NCI-H1092 treated with DMSO at 0.1 percent for 48 hours (cell line): Measurements from ENCODE around the gene ZCCHC24.
A peak's percentile ranks its signal among the peaks of the same experiment; 100 is the strongest.

ENCODE experiments used
- DNase-seq: peaks from one replicate; lab custom pipeline; 2025; lab: John Stamatoyannopoulos, UW

The ZCCHC24 gene

DNA sequence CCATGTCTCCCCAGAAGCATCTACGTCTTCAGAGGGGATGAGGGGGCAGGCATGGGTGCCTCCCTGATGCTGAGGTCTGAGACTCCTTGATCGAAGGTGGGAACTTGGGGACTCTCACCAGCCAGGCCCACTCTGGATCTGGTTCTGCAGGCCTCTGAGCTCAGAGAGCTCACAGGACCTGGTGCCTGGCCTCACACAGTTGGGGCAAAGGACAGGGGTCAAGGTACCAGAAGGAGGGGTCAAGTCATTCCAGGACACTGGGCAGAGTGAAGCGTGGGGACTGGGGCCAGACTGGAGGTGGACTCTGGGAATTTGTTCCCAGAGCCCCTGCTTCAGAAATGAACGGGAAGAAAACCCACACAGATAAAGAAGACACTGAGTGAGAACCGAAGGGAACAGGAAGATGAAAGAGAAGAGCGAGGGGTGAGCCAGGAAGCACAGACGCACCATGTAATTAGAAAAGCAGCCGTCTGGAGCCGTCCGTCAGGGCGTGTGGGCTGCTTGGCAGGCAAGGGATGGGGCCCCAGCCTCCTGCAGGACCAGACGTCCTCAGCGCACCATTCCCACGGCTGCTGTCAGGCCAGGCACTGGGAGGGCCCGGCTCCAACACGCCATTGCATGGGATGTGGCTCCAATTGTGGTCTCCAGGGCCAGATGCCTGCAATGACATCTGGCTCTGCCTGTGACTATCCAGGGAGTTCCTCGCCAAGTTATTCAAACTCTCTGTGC lies 47.7 kb downstream of the ZCCHC24 start:
- DNase-seq = no peak

DNA sequence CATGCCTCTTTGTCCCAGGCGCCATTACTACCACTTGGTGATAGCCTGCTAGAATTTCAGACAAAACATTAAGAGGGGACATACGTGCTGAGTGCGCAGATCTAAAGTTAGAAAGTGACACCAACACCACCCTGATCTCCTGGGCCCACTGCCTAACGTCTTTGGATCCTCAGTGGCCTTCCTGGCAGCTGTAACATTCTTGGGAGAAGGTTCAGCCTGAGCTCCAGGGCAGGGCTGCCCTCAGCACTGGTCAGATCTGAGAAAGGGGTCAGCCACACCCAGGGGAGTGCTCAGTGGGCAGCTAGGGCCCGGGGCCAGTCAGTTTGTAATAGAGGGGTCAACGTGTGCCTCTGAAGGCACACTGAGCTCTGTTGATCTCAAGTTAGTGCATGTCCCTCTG lies 48.4 kb downstream of the ZCCHC24 start:
- no peak for DNase-seq

DNA sequence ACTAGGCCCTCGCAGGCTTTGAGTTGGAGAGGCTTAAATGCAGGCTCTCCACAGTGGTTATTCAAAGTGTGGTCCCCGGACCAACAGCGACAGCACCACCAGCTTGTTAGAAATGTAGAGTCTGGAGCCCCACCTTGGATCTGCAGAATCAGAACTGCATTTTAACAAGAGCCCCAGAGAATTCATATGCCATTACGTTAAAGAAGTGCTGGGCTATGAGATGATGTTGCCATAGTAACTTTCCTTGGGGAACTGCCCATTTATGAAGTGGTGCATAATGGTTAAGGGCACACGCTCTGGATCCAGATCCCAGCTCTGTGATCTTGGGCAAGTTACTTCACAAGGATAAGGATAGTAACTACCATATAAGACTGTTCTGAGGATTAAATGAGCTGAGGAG lies 48.9 kb downstream of the ZCCHC24 start:
- DNase-seq = peak; percentile 3

GRCh38 chr10:79394664-79395063 lies 50.8 kb downstream of the ZCCHC24 start:
- DNase-seq = no peak

DNA sequence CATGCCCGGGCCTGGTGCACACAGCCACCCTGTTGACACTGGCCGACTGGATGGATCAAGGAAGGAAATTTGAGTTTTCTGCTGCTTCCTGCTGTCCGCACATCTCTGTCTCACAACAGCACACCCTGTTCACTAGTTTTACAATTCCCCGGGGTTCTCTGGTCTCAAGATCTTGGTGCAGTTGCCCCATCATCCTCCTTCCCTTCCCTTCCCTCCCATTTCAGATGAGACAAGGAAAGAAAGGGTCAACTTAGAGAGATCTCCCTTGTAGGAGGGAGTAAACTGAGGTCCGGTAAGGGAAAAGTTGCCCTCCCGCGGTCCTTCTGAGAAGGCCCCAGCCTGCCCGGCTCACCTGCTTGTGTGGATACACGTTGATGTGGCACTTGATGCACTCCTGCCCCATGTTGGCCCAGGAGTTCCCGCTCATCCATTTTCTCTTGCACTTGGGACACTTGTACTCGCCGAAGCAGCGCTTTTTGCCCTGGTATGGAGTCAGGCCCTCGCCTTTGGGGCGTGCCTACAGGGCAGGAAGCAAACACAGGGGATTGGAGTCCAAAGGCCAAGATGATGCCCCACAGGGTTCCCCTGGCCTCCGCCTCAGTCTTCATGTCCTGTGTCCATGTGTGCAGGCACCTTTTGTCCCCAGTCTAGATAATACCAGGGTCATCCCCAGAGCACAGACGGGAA lies 51.4 kb downstream of the ZCCHC24 start:
- no peak for DNase-seq

DNA sequence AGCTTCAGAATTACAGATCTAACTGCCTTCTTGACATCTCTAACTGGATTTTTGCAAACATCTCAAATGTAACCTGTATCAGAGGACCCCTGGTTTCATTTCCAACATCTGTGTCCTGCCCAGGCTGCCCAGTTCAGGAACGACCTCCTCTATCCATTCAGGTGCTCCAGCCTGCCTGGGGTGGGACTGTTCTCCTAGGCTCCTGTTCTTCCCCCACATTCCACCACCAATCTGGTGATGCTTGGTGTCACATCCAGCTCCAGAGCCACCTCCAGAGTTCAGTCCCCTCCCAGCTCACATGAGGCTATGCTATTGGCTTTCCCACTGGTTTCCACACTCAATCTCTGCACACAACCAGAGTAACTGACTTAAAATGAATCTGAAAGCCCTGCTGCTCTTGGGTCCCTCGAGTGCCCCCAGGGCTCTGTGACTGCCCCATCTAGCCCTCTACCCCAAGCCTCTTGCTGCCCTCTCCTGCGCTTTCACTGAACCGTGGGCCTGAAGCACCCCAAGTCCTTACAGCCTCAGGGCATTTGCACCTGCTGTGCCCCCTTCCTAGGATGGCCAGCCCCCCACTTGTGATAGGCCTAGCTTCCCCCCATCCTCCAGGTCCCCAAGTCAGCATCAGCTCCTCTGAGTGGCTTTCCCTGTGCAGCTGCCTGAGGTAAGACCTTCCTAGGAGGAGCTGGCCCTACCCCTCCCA lies 52.1 kb downstream of the ZCCHC24 start:
- no peak for DNase-seq

- no peak for DNase-seq
These were observed 52.8 kb downstream of the ZCCHC24 start for GRCh38 chr10:79392506-79393176.

DNA sequence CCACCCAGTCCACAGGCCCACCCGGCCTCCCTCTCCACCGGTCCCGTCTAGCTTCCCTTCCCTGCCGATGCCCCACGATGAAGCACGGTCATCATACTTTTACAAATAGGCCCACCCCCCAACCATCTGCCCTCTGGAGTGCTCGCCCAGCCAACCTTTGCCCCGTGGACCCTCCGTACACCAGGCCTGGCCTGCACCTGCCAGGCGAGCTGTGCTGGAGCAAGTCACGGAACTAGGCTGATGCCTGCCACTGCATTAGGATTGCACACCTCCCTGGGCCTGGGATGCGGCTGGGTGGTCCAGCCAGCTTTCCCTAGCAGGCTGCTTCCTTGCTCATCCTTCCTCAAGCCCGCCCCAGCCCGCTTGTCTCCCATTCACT lies 53.4 kb downstream of the ZCCHC24 start:
- DNase-seq = no peak

GRCh38 chr10:79391231-79392019 lies 54.0 kb downstream of the ZCCHC24 start:
- no peak for DNase-seq

DNA sequence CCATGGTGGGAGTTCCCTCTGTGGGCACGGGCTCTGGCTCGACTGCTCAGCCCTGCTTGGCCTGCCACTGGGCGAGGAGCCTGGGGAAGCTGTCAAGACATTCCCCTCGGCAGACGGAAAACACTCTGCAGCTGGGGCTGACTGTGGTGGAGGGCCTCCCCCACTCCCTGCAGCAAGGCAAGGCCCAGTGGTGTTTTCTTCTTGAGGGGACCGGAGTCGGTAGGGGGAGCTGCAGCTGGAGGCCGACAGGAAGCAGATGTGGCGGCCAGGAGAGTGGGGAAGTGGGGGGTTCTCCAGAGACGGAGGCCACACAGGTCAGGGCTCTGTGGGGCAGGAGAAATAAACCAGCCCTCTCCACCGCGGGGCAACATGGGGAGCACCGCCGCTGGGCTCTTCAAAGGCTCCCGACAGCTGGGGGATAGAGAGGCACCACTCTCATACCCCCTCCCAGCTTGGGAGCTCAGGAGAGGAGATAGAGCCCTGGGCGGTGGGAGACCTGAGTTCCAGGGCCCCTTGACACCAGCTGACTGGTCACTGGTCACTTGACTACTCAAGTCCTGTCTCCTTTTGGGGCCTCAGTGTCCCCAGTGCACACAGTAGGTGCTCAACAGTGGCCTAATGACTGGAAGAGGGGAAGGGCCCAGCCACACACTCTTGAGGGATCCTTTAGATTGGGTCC lies 54.7 kb downstream of the ZCCHC24 start:
- DNase-seq = no peak

DNA sequence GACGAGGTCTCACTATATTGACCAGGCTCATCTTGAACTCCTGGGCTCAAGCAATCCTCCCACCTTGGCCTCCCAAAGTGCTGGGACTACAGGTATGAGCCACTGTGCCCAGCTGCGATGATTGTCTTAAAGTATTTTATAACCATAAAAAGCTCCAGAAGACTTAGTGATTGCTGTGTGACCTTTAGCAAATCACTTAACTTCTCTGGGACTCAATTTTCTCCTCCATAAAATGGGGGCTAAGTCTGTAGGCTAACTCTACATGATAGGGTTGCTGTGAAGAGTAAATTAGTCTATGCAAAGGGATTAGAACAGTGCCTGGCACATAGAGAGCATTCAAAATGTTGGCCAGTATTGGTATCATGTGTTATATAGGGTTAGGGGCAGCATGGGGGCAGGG lies 55.4 kb downstream of the ZCCHC24 start:
- no peak for DNase-seq

DNA sequence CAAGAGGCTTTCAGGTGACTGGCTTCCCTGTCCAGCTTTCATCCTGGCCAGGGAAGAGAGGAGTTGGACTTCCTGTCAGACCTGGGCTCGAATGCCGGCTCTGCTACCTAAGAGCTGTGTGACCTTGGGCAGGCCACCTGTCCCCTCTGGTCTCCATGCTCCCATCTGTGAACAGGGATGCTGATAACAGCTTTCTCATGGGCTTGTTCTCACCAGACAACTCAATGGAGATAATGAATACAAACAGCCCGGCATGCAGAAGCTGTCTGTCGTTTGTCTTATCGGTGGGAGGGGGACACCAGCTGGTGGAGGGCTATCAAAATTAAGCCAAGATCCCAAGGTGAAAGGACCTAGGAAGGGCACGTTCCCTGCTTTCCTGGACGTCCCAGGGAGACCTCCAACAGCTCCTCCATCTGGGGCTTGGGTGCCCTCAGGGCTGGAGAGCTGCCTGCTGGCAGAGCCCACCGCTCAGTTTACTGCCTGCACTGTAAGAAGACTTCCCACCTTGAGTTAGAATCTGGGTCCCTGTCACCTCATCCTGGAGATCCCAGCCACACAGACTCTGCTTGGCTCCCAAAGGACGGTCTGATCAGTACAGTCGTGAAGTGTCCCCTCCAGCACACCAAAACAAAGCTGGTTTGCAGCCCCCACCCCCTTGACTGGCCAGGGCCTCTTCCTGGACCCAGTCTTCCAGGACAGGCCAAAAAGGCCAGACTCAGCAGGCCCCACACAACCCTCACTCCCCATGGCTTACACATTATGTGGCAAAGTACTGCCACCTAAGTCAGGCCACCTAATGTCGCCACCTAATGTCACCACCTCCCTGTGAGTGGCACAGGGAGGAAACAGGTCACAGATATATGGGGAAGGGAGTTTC lies 57.2 kb downstream of the ZCCHC24 start:
- DNase-seq = no peak

DNA sequence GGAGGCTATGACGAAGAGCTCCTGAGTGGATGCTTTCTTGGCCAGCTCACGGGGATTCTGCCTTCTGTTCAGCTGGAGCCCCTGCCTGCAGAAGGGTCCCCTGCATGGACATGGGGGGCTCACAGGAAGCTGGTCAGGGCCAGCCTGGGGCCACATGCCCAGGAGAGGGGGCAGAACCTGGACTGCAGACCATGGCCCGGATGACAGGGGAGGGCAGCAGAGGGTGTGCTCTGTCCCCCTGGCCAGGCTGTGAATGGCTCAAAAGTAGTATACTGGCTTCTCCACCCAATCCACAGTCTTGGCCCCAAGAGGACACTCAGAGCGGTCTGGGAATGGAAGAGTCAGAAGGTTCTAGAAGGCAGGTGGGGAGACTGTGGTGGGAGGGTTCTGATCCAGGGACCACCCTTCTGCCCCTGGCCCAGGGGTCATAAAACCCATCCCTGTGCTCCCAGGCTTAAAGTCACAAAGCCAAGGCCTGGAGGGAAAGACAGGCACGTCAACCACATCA lies 57.9 kb downstream of the ZCCHC24 start:
- DNase-seq = no peak

GRCh38 chr10:79386637-79387465 lies 58.6 kb downstream of the ZCCHC24 start:
- no peak for DNase-seq

DNA sequence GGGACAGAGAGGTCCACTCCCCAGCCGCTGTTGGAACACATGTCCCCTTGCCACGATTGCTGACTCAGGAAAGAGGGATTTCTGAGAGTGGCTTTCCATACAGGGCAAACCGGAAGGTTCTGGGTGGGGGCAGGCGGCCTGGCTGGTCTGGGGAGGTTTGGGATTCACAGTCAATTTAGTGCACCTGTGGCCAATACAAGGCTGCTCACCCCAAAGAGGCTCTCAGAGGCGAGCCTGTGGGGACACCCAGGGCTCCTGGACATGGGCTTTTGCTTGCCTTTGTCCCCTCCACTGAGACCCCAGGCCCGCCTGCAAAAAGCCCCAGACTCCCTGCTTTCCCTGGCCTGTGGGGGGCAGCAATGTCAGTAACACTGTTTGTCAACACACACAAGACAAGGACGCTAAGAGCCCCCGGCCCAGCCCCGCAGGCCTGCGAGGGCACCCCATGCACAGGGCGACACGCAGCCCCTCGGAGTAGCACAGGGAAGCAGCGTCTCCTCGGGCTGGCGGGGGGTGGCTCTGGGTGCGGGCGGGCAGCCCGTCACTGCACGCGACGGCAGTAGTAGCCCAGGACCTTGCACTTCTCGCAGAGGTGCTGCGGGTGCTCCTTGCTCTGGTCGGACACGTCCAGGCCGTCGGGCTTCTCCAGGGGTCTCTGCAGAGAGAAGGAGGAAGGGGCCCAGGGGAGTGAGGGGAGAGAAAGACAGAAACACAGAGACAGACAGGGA lies 59.5 kb downstream of the ZCCHC24 start:
- DNase-seq = no peak

GRCh38 chr10:79385392-79385795 lies 60.0 kb downstream of the ZCCHC24 start:
- DNase-seq = no peak

DNA sequence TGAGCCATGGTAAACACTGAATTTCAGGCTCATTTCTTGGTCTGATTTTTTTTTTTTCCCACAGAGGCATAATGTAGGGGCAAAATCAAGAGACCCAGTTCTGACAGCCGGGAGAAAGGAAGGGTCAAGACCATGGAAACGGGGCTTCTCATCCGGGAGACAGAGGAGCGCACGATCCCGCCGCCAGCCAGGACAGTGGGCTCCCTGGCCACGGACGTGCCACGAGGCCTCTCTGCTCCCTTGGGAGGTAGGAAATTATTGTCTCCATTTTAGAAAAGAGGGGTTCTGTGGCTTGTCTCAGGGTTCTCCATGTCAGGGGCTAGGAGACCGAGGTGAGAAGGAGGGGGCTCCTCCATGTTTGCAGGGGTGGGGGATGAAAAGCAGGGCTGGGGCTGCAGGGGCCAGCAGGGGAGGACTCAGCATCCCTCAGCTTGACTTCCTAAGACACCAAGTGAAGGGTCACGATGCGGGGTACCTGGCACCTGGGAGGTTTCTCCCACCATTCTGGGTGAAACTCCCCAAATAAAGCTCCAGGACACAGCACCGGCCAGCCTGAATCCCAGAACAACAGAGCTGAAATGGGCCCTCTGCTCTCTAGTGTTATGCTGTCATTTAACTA lies 60.5 kb downstream of the ZCCHC24 start:
- no peak for DNase-seq
